WTC11 (cell line): Measurements from ENCODE around the gene SMIM29. TPM values are rescaled to one million over a fixed set of nuclear protein-coding genes. Genes with fewer than 3 reads are reported as not detected.

ENCODE experiments used
- ATAC-seq: fragments of 200-7000 bp; cut with Tn5 transposase; 2 replicates; pipeline ENCODE4 v1.10.0; 2021; ENCODE audit warnings: mild to moderate bottlenecking, moderate library complexity
- CTCF ChIA-PET: fragments of 300-600 bp; sonication (Branson Sonifier 250); formaldehyde crosslinking; loops from one replicate; lab custom pipeline; 2021; ENCODE audit warnings: antibody characterized with exemption; lab: Charles Lee
- POLR2A ChIA-PET: fragments of 350-600 bp; sonication (Branson Sonifier 250); formaldehyde crosslinking; loops from one replicate; lab custom pipeline; 2021; ENCODE audit warnings: antibody characterized with exemption; lab: Charles Lee
- DNase-seq: peaks from one replicate; pipeline ENCODE4 v3.0.0; 2021; ENCODE audit warnings: low spot score
- H3K27ac Mint-ChIP-seq: 2 replicates; pipeline ENCODE4 v1.8.0; 2021; ENCODE audit warnings: mixed read lengths
- H3K27me3 Mint-ChIP-seq: 2 replicates; pipeline ENCODE4 v1.8.0; 2021; ENCODE audit warnings: low read depth, mild to moderate bottlenecking, moderate library complexity, mixed read lengths
- H3K36me3 Mint-ChIP-seq: 2 replicates; pipeline ENCODE4 v1.8.0; 2021; ENCODE audit warnings: mixed read lengths
- H3K4me1 Mint-ChIP-seq: 2 replicates; pipeline ENCODE4 v1.8.0; 2022; ENCODE audit warnings: mixed read lengths
- H3K4me3 Mint-ChIP-seq: 2 replicates; pipeline ENCODE4 v1.8.0; 2021; ENCODE audit warnings: mild to moderate bottlenecking, moderate library complexity, mixed read lengths
- H3K9me3 Mint-ChIP-seq: 2 replicates; pipeline ENCODE4 v1.8.0; 2021; ENCODE audit warnings: mixed read lengths
- E2F5 ChIP-seq: sonication (generic); formaldehyde crosslinking; IDR thresholded peaks from 2 replicates; pipeline ENCODE4 v1.8.1; 2022; ENCODE audit warnings: mild to moderate bottlenecking, moderate library complexity, missing genetic modification reagents
- ETV6 ChIP-seq: sonication (generic); formaldehyde crosslinking; IDR thresholded peaks from 2 replicates; pipeline ENCODE4 v1.8.1; 2022; ENCODE audit warnings: mild to moderate bottlenecking, missing genetic modification reagents
- GTF2I ChIP-seq: fragments of 250-450 bp; sonication (Bioruptor Pico); conservative IDR thresholded peaks from 2 replicates; pipeline ENCODE4 v1.4.0; 2021; ENCODE audit warnings: mild to moderate bottlenecking
- HMGA2 ChIP-seq: fragments of 250-450 bp; sonication (Bioruptor Pico); IDR thresholded peaks from 2 replicates; pipeline ENCODE4 v1.4.0; 2021; ENCODE audit warnings: mild to moderate bottlenecking, moderate library complexity
- PRDM15 ChIP-seq: sonication (generic); formaldehyde crosslinking; IDR thresholded peaks from 2 replicates; pipeline ENCODE4 v1.8.0; 2022; ENCODE audit warnings: missing genetic modification reagents
- RORB ChIP-seq: fragments of 250-450 bp; sonication (Bioruptor Pico); IDR thresholded peaks from 2 replicates; pipeline ENCODE4 v1.9.0; 2021; ENCODE audit warnings: mild to moderate bottlenecking
- USF2 ChIP-seq: sonication (generic); formaldehyde crosslinking; IDR thresholded peaks from 2 replicates; pipeline ENCODE4 v1.8.1; 2023; ENCODE audit warnings: mild to moderate bottlenecking, missing genetic modification reagents, moderate library complexity
- ZMAT4 ChIP-seq: fragments of 250-450 bp; sonication (Bioruptor Pico); IDR thresholded peaks from 2 replicates; pipeline ENCODE4 v1.9.0; 2021; ENCODE audit warnings: mild to moderate bottlenecking
- ZNF263 ChIP-seq: sonication (generic); formaldehyde crosslinking; IDR thresholded peaks from 2 replicates; pipeline ENCODE4 v1.8.1; 2022; ENCODE audit warnings: low read depth, mild to moderate bottlenecking, moderate library complexity, missing genetic modification reagents
- ZNF423 ChIP-seq: fragments of 250-450 bp; sonication (Bioruptor Pico); IDR thresholded peaks from 2 replicates; pipeline ENCODE4 v2.1.2; 2022; ENCODE audit warnings: mild to moderate bottlenecking, moderate library complexity
- ZNF671 ChIP-seq: fragments of 250-450 bp; sonication (Bioruptor Pico); IDR thresholded peaks from 2 replicates; pipeline ENCODE4 v1.8.0; 2021; ENCODE audit warnings: mild to moderate bottlenecking
- total RNA-seq: library from RNA; stranded (reverse); gene quantifications from 3 replicates; pipeline ENCODE4 v1.2.3, GENCODE V29; 2021

SMIM29 gene
- total RNA-seq, 1 experiment from 2014 or later, result 11.7 TPM

- POLR2A ChIA-PET, result interaction anchor here (0.8 to 2.3 kb wide), 5 partner anchors 21 to 41 kb away, joined by 3 to 16 read pairs (median 6); partner anchors contain the start of gene HMGA1
- TF ChIP-seq ZNF671, result no peak
- peak; percentile 93 for TF ChIP-seq PRDM15 (CRISPR knock-in tag)
- peak; percentile 30; the same call in 1 of the 2 replicates for TF ChIP-seq E2F5
- TF ChIP-seq ETV6 (CRISPR knock-in tag), result peak; percentile 34; the same call in 1 of the 2 replicates
- 0 out of 2 replicates have a peak, but pooled peaks have one; percentile 11 for TF ChIP-seq ZNF423 (CRISPR knock-in tag)
- ATAC-seq (peak; percentile 77), DNase-seq (peak; percentile 69)
- Mint-ChIP-seq H3K27ac (0 out of 2 replicates have a peak overlapping the region, but pooled peaks have one; percentile 52), H3K9me3 (peaks cover 7% of the 10 kb centered on the region), H3K27me3 (no peaks in the 10 kb centered on the region; the same call in 1 of the 2 replicates), H3K4me1 (peaks cover 51% of the 10 kb centered on the region), H3K4me3 (peak overlapping the region; percentile 3; the same call in 1 of the 2 replicates), H3K36me3 (no peaks in the 10 kb centered on the region)
- CTCF ChIA-PET, result interaction anchor here (0.6 to 3.4 kb wide), 8 partner anchors 16 to 47 kb away, joined by 3 to 17 read pairs (median 4); partner anchors contain the start of genes HMGA1 and SMIM29
Measured at GRCh38 chr6:34202329-34203201, 46.2 kb downstream of the SMIM29 start.

GRCh38 chr6:34201455-34202107, 47.2 kb downstream of the SMIM29 start:
- Mint-ChIP-seq H3K36me3 (no peaks in the 10 kb centered on the region), H3K9me3 (peaks cover 7% of the 10 kb centered on the region), H3K4me1 (peaks cover 52% of the 10 kb centered on the region), H3K27ac (peak overlapping the region; percentile 29; the same call in 1 of the 2 replicates), H3K4me3 (no peak overlapping the region), H3K27me3 (no peaks in the 10 kb centered on the region; the same call in 1 of the 2 replicates)
- TF ChIP-seq RORB (no peak), HMGA2 (CRISPR knock-in tag) (no peak)
- ChIA-PET POLR2A (interaction anchor here (0.8 to 2.3 kb wide), 6 partner anchors 22 to 42 kb away, joined by 3 to 16 read pairs (median 6); partner anchors contain the start of gene HMGA1), CTCF (interaction anchor here (0.6 to 3.4 kb wide), 7 partner anchors 17 to 45 kb away, joined by 3 to 17 read pairs (median 4); partner anchors contain the start of gene HMGA1)
- ATAC-seq (no peak), DNase-seq (no peak)

GRCh38 chr6:34200340-34200971, 48.4 kb downstream of the SMIM29 start:
- peak overlapping the region; percentile 95 for H3K27ac Mint-ChIP-seq
- H3K9me3 Mint-ChIP-seq, result peaks cover 7% of the 10 kb centered on the region
- POLR2A ChIA-PET, result interaction anchor here (1.0 to 1.9 kb wide), 4 partner anchors 23 to 46 kb away, joined by 3 to 5 read pairs (median 4); no protein-coding TSS in a partner anchor
- TF ChIP-seq ZNF671, result no peak
- TF ChIP-seq HMGA2 (CRISPR knock-in tag), result no peak
- TF ChIP-seq ZMAT4, result no peak
- peak; percentile 72 for TF ChIP-seq USF2 (CRISPR knock-in tag)
- peak; percentile 65; the same call in 1 of the 2 replicates for TF ChIP-seq GTF2I
- peak; percentile 67; the same call in 1 of the 2 replicates for TF ChIP-seq ZNF263 (CRISPR knock-in tag)
- H3K4me1 Mint-ChIP-seq, result peaks cover 45% of the 10 kb centered on the region
- no peaks in the 10 kb centered on the region; the same call in none of the 2 replicates for H3K27me3 Mint-ChIP-seq
- H3K4me3 Mint-ChIP-seq, result no peak overlapping the region
- DNase-seq (no peak), ATAC-seq (peak; percentile 4; the same call in 1 of the 2 replicates)
- no peaks in the 10 kb centered on the region for H3K36me3 Mint-ChIP-seq
- CTCF ChIA-PET, result interaction anchor here (0.6 to 3.4 kb wide), 5 partner anchors 23 to 110 kb away, joined by 3 to 17 read pairs (median 4); partner anchors contain the start of gene SMIM29
